HCEC 1CT (cell line): Measurements from ENCODE around the gene ELK4.
A peak's percentile ranks its signal among the peaks of the same experiment; 100 is the strongest.

ENCODE experiments used
- DNase-seq: peaks from one replicate; pipeline ENCODE4 v3.0.0-alpha.2; 2017

ELK4 gene

DNA sequence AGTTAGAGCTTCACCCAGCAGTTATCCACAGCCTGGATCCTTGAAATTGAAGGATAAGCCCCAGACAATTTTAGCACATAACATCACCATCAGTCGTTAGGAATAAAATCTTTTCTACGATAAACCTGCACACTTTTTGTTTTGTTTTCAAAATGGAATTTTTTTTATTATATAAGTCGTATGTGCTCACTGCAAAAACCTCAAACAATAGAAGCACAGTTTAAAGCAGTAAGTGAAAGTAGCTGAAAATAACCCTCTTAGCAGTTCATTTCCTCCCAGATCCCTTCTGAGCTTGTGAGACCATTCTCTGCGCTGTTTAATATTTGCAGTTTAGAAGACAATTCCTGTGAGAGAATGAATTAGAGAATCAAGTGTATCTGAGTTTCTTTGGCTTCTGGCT, 38.3 kb downstream of the ELK4 start:
- no peak for DNase-seq

DNA sequence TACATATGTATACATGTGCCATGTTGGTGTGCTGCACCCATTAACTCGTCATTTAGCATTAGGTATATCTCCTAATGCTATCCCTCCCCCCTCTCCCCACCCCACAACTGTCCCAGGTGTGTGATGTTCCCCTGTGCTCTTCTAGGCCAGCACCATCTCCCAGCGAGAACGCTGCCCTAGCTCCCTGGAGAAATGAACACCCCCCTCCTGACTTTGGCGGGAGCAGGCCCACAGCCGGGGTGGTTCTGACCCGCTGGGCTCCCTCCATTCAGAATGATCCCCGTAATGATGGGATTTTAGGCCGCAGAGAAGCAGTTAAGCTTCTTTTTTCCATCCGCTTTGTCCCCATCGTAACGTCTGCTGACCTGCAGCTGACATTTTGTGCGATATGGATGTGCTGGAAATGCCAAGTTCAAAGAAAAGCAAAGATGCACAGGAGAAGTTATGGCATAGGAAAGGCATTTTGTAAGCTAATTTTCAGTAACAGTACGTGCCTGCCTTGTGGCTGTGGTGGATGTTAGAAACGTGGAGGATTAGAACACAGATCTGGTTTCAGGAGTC, 39.3 kb downstream of the ELK4 start:
- no peak for DNase-seq

DNA sequence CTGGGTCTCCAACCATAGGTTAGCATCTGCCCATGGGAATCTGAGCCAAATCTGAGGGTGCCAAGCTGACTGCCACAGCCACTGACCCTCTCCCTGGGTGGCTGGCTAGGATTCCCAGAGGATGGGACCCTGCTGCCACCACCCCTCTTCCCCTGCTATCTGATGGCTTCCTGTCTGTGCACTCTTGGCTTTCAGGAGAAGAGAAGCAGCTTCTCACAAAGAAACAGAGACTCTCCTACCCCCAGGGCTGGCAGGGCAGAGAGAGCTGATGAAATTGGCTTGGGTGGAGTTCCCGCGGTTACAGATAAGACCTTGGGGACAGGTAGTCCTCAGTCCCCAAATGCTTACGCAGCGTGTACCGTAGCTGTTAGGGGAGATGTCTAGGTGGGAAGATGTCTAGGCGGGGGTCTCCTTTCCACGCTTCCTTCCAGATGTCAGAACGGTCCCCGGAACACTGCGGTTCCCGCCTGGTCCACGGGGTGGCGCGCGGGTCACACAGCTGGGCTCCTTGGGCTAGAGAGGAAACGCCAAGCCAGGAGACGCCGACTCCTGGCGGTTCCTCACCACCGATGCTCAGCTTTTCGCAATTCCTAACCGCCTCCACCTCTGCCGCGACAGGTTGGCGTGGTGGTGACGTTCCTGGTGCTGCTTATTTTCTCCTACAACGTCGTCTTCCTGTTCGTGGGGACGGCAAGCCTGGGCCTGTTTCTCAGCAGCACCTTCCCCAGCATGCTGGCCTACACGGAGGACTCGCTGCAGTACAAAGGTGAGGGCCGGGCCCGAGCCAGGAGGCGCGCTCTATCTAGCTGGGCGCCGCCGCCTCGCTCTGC, 40.1 kb downstream of the ELK4 start:
- peak; percentile 63 for DNase-seq

DNA sequence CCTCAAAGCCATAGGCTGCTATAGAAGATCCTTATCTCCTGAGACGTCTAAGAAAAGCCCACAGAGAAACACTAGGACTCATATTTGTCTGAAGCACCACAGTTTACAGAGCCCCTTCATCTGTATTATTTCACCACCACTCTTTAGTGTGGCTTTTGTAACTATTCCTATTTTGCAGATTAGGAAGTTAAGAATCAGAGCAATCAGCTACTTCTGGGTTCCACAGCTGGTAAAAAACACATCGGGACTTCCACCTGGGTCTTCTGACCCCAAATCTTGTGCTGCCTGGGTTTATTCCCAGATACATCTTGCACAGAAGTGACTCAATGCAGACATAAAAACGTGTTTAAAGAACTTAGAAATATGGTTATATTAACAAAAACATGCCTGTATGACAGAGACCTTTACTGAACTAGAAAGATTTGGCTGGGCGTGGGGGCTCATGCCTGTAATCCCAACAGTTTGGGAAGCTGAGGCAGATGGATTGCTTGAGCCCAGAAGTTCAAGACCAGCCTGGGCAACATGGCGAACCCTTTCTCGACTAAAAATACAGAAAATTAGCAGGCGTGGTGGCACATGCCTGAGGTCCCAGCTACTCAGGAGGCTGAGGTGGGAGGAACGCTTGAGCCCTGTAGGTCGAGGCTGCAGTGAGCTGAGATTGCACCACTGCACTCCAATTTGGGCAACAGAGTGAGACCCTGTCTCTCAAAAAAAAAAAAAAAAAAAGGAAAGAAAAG, 40.9 kb downstream of the ELK4 start:
- DNase-seq, result no peak

DNA sequence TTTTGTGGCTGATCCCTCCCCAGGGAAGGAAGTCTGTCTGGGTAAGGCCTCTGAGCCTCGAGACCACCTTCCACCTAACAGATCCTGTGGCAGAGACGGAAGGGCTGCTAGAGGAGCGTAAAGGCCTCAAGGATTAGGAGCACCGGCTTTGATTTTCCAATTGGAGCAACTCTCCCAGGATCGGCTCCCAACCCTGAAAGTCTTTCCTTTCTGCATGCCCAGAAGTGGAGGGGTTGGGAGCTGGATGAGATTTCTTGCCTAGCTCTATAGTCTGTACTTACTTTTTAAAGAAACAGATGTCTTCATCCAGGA, 41.4 kb downstream of the ELK4 start:
- no peak for DNase-seq

DNA sequence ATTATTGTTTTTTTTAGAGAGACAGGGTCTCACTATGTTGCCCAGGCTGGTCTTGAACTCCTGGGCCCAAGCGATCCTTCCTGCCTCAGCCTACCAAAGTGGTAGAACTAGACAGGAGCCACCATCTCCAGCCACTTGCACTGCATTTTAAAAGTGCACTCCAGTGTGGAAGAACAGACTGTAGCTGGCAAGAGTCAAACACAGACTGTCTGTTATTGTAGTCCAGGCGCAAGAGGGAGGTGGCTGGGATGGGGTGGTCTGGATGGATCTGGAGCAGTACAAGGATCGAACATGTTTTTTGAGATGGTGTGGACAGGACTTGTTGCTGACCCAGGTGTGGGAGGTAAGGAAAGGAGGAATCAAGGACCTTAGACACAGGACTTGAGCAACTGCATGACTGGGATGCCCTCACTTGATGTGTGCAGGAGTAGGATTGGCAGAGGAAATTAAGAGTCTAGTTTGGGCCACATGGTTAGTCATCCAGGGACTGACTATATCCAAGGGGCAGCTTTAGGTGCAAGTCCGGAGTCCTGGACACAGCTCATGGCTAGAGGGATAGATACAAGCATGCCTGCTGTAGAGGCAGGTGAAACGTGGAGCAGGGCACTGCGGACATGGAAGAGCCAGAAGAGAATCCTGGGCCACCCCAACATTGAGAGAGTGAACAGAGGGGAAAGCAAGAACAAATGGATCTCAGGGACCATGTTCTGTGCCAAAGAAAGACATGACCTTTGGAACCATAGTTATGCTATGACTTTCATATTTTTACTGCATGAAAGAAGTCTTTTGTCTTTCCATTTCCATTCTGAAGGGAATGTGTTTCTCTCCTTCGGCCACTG, 42.0 kb downstream of the ELK4 start:
- no peak for DNase-seq

DNA sequence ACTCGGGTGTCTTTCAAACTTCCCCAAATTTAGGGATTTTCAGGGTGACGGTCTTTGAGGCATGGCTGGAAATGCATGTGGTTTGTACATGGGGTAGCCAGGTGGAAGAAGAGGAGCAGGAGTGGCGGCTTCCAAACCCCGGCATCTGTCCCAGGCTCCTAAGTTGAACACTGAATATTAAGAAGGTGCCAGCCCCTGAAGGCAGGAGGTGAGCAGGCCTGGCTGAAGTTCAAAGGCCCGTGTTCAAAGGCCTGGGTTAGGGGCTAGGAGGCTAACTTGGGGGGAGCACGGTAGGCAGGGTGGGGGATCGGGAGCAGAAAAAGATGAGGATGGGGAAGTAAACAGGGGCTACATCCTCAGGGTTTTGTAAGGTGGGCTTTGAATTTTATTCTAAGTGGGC, 42.8 kb downstream of the ELK4 start:
- DNase-seq, result no peak

DNA sequence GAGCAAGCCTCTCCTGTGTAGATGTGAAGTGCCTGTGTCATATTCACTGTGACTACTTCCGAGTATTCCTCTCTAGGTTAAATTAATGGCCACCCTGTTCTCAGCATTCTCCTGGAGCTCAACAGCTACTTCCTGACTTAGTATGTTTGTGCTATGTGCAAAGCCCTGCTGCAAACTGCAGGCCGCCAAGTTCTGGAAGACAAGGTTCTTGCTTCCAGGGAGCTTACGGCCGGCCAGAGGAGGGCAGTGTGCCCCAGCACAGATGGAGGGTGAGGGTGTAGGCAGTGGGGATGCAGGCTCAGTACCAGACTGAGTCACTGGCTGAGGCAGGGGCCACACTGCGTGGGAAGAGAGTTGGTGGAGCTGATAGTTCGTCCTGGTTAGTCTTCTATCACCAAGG, 43.2 kb downstream of the ELK4 start:
- DNase-seq, result peak; percentile 48

DNA sequence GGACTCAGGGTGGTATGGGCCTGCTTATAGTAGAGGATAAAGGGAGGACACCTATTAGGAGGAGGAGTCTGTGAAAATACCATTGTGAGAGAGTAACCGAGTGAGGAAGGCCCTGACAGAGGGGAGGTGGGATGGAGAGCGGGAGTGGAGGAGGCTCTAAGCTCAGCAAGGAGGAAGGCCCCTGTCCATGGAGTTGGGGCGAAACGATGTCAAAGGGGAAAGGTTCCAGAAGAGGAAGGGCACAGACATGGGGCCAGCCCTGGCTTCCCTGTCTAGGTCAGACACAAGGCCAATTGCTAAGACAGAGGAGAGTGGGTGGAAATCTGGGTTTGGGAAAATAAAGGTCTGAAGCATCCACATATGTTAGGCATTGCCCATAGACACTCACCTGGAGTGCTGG, 44.2 kb downstream of the ELK4 start:
- no peak for DNase-seq

DNA sequence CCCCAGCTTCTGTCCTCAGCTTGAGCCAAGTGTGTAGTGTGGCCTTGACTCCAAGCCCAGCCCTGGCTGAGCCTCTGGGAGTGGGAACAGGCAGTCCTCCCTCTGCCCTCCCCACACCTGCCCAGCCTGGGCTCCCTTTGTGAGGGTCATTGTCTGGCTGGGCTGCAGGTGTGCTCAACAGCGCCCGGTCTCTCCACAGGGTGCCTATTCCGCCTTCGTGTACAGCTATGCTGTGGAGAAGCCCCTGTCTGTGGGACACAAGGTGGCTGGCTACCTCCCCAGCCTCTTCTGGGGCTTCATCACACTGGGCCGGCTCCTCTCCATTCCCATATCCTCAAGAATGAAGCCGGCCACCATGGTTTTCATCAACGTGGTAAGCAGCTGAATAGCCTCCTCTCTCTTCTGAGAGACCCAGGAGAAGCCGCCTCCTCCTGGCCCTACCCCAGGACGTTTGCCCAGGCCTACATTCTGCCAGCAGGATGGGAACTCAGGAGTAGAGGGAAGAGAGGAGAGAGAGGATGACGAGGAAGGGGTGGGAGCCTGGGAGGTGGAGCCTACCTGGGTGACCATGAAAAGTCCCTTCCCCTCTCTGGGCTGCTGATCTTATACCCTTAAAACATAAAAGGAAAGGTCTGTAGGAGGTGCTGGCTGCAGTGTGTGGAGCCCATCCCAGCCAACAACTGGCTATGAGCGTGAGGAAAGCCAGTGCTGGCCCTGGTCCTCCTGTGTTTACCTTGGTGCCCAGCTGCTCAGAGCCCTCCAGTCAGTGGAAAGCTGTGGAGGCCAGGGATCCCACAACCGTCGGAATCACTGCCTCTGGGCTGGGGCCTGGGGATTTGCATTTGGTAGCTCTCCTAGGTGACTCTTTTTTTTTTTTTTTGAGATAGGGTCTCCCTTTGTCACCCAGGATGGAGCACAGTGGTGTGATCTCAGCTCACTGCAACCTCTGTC, 45.7 kb downstream of the ELK4 start:
- DNase-seq, result no peak

DNA sequence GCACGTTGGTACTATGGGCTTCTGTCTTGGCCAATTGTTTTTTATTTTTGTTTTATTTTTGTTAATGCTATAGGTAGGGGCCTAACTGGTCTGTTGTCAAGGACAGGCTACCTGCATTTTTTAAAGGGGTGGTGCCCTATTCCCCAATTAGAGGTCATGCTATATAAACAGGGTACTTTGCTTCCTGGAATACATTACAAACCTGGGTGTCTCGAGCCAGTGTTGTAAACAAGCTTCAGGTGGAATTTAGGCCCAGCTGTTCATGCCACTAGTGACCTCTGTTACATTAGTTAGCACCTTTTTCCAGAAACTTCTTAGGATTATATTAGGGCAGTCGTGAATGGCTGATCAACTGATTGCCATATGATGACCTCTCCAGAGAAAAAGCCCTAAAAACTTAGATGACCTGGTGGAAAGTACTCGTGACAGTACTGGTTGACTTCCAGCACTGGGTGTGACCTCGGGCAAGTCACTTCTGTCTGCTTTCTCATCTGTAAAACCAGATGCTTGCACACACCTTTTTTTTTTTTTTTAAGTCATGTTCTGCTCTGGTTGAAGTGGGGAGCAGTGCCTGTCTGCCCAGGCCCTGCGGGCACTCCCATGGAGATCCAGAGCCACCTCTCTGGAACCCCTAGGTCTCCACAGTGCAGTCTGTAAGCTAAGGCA, 46.5 kb downstream of the ELK4 start:
- DNase-seq, result no peak

DNA sequence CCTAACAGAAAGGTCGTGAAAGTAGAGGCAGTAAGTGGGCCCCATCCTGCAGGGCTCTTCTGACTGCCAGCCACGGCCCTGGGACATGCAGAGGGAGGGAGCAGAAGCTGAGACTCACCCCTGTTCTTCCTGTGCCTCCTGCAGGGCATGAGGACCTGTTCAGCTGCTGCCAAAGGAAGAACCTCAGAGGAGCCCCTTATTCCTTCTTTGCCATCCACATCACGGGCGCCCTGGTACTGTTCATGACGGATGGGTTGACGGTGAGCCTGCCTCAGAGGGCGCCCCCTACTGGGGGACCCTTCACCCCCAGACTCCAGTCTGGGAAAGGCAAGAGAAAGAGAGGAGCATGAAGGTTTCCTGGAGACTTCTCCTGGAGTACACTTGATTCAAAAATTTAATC, 47.1 kb downstream of the ELK4 start:
- DNase-seq, result no peak

DNA sequence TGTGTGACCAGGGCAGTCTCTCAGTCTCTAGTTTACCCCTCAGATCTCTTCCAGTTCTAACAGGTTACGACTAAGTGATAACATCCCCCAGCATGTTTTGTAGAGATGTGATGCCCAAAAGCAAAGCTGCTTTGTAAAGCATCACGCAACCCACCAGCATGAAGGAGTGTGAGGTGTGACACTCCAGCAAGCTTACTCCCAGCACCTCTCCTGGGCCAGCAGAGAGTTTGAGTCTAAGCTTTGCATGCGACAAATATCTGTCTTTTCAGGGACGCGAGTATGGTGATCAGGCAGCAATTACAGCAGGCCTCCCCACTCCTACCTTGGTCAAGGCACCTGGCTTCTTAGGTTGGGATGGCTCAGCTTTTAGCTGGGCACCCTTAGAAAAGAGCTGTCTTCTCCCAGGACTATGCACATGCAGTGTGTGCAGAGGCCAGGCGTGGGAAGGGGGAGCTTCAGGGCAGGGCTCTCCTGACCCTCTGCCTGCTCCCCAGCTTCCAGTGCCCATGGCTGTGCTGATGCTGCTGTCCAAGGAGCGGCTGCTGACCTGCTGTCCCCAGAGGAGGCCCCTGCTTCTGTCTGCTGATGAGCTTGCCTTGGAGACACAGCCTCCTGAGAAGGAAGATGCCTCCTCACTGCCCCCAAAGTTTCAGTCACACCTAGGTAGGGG, 48.2 kb downstream of the ELK4 start:
- no peak for DNase-seq

DNA sequence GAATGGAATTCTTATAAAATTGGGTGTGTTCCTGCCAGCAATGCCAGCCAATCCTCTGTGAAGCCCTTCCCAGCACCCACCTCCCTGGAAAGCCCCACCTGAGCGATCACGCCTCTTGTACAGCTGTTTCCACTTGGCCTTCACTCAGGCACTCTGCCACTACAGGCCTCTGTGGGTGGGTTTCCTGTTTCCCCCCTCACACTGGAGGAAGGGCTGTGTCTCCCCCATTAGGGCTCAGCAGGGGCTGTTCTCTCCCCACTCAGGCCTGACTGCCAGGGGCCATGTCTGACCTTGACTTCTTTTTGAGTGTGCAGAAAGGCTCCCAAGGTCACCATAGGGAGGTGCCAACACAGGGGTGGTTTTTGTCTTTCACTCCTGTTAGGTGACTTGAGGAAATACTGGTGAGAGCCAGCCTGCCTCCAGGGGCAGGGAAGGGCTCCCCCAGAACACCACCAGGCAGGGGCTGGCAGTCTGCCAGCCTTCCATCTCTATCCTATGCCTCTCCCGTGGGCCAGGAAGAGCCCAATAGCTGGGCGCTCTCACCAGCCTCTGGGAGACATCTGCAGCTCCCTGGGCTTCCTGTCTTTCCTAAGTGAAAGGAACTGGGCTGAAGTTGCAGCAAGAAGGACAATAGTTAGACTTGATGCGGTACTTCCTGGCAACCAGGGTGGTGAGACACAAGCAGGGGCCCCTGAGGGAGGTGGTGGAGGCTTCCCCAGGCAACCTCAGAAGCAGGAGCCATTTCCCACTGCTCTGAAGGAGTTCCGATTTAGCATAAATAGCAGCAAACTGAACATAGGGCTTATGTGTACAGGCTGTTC, 49.1 kb downstream of the ELK4 start:
- no peak for DNase-seq

DNA sequence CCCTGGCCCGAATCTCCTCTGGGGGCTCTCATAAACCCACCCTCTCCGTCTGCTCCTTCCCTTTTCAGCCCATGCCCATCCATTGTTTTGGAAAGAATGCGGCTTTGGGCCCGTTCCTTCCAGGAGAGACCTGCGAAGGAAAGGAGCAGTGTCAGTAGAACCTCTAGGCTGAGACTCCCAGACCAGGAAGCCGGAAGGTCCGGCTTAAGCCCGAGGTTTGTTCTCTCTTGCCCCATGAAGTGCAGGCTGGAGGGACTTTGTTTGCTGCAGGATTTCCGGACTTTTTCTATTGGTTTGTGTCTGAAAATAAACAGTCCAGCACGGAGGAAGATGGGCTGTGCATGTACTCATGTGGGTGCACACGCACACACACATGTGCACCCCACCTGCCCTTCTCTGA, 49.8 kb downstream of the ELK4 start:
- no peak for DNase-seq

DNA sequence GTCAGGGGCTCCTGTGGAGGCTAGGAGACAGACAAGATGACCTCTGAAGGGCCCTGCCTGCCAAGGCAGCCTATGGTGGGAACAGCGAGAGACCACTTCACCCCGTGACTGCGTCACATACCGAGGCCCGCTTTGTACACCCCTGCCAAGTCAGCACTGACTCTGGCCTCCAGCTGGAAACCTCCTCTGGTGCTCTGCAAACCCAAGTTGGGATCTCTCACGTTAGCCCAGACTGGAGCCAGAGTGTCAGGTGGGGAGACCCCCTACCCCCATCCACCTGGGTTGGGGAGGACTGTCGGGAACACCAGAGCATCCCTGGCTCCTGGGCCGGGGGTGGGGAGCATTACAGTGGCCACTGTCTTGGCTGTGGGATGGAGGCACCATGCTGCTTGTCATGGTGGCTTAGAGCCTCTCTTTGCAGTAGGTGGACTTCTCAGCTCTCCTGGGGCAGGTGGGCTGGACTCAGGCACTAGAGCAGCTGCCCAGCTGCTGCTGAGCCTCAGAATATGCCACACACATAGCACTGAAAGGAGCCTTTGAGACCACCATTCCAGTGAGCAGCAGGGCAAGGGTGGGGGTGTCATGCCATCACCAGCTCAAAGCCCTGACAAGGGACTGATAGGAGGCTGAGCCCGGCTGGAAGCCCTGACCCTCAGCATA, 50.4 kb downstream of the ELK4 start:
- no peak for DNase-seq

DNA sequence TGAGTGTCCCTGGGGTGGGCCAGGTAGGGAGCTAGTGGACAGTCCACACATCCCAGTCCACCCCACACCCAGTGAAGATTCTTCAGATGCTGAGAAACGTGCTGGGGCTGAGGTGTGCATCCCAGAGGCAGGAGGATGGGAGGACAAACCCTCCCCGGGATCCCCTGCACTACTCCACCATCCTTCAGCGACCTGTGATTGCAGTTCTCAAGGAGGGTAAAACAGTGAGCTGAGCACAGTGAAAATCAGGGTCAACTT, 51.0 kb downstream of the ELK4 start:
- no peak for DNase-seq

DNA sequence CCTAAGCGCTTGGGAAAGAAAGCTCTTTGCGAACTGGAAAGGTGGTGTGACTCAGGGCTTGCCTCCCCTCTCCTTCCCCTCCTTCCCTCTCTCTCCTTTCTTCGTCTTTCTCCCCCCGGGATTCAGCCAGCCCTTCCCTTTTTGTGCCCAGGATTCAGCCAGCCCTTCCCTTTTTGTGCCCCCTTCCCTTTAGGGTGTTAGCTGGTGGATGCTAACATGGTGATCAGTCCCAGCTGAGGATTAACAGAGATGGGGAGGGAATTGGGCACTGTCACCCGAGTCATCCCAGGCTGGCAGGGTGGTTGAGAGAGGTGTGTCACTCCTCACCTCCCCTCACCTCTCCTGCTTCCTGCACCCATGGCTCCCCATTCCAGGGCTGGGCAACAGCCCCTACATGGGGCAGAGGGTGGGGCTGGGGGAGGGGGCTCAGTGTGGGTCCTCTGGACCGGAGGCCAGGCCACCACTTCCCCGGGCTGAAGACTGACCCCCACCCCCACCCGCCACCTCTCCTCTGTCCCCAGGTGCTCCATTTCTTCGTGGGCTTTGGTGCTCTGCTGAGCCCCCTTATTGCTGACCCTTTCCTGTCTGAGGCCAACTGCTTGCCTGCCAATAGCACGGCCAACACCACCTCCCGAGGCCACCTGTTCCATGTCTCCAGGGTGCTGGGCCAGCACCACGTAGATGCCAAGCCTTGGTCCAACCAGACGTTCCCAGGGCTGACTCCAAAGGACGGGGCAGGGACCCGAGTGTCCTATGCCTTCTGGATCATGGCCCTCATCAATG, 51.5 kb downstream of the ELK4 start:
- DNase-seq, result no peak

DNA sequence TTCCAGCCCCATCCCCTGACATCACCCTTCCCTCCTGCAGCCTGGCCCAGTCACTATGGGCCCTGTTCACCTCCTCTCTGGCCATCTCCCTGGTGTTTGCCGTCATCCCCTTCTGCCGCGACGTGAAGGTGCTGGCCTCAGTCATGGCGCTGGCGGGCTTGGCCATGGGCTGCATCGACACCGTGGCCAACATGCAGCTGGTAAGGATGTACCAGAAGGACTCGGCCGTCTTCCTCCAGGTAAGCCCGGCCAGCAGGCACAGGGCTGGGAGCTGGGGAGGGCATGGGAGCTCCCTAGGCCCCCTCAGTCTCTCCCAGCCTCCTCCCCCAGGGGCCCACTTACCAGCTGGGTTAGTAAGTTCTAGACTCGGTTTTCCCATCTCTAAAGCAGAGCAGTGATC, 52.1 kb downstream of the ELK4 start:
- DNase-seq, result no peak
